ENCODE measurements around the gene RWDD1.
"Not testable (repeated sequence)": the region's sequence is repeated elsewhere in the genome, so short reads cannot be mapped to it uniquely, and the experiment has no call there.

RWDD1 gene

DNA sequence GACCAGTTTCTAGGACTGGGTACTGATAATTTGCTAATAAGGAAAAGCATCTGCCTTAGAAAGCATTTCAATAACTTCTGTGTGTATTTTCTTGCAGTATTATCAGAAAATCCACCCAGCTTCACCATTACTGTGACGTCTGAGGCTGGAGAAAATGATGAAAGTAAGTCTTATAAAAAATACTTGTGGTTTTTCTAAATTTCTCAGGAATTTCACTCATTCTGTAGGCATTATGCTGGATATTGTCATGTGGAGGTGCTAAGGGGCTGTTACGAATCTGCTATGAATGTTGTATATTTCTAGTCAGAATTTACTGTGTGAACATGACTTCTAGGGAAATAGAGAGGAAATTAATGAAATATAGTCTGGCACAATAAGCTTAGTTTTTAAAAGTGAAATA, 8.9 kb downstream of the RWDD1 start:
- ChIA-PET POLR2A (no interaction called here), CTCF (interaction anchor here (1.3 to 3.1 kb wide), 3 partner anchors 9 to 19 kb away, joined by 4 to 9 read pairs (median 6); partner anchors contain the start of gene RWDD1)
- no peak for DNase-seq (ENCODE audit: extremely low spot score)
- TF ChIP-seq, protein P1, sequence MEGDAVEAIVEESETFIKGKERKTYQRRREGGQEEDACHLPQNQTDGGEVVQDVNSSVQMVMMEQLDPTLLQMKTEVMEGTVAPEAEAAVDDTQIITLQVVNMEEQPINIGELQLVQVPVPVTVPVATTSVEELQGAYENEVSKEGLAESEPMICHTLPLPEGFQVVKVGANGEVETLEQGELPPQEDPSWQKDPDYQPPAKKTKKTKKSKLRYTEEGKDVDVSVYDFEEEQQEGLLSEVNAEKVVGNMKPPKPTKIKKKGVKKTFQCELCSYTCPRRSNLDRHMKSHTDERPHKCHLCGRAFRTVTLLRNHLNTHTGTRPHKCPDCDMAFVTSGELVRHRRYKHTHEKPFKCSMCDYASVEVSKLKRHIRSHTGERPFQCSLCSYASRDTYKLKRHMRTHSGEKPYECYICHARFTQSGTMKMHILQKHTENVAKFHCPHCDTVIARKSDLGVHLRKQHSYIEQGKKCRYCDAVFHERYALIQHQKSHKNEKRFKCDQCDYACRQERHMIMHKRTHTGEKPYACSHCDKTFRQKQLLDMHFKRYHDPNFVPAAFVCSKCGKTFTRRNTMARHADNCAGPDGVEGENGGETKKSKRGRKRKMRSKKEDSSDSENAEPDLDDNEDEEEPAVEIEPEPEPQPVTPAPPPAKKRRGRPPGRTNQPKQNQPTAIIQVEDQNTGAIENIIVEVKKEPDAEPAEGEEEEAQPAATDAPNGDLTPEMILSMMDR (IDR thresholded peaks at IDR 0.05; ENCODE audit: control extremely low read depth, extremely low read depth, low read depth, missing control alignments), result no peak

- ChIA-PET CTCF (no interaction called here), POLR2A (no interaction called here)
- no peak for DNase-seq (ENCODE audit: extremely low spot score)
- TF ChIP-seq, protein P1 (IDR thresholded peaks at IDR 0.05; ENCODE audit: control extremely low read depth, extremely low read depth, low read depth, missing control alignments), result no peak
Measured at GRCh38 chr6:116586276-116586675, 15.0 kb downstream of the RWDD1 start.

DNA sequence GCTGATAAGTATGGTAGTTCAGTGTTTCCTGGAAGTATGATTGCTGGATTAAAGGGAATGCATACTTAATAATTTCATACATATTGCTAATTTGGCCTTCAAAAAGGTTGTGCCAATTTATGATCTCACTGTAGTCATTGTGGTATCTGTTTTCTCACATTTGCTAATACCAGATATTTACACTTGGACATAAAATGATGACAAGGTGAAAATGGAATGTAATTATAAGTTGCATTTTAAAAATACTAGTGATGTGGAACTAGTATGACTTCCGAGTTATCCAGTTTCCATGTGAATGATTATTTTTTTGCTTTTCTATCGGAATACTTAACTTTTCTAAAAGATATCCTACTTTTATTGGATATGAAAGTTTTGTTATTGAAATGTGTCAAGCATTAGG, 15.4 kb downstream of the RWDD1 start:
- CTCF ChIA-PET, result interaction anchor here (0.8 to 1.8 kb wide), 5 partner anchors 14 to 61 kb away, joined by 3 to 6 read pairs (median 3); no protein-coding TSS in a partner anchor
- TF ChIP-seq, protein P1 (IDR thresholded peaks at IDR 0.05; ENCODE audit: control extremely low read depth, extremely low read depth, low read depth, missing control alignments), result no peak
- POLR2A ChIA-PET, result no interaction called here
- DNase-seq (ENCODE audit: extremely low spot score), result no peak

GRCh38 chr6:116595247-116595646, 23.9 kb downstream of the RWDD1 start:
- POLR2A ChIA-PET, result no interaction called here
- DNase-seq (ENCODE audit: extremely low spot score), result no peak
- TF ChIP-seq, protein P1 (IDR thresholded peaks at IDR 0.05; ENCODE audit: control extremely low read depth, extremely low read depth, low read depth, missing control alignments), result no peak
- CTCF ChIA-PET, result interaction anchor here (0.9 kb wide), 1 partner anchor 21 kb away, joined by 3 read pairs; the partner anchor contains the start of gene RSPH4A

- POLR2A ChIA-PET, result no interaction called here
- CTCF ChIA-PET, result no interaction called here
- TF ChIP-seq, protein P1 (IDR thresholded peaks at IDR 0.05; ENCODE audit: control extremely low read depth, extremely low read depth, low read depth, missing control alignments), result no peak
- no peak for DNase-seq (ENCODE audit: extremely low spot score)
Measured at GRCh38 chr6:116596815-116597214, 25.5 kb downstream of the RWDD1 start.

DNA sequence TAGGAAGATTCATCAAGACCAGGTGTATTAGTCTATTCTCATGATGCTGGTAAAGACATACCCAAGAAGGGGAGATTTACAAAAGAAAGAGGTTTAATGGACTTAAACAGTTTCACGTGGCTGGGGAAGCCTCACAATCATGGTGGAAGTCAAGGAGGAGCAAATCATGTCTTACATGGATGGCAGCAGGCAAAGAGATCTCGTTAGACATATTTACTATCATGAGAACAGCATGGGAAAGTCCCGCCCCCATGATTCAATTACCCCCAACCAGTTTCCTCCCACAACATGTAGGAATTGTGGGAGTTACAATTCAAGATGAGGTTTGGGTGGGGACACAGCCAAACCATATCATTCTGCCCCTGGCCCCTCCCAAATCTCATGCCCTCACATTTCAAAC, 32.6 kb downstream of the RWDD1 start:
- CTCF ChIA-PET; DNase-seq (ENCODE audit: extremely low spot score); POLR2A ChIA-PET: not testable (repeated sequence)

DNA sequence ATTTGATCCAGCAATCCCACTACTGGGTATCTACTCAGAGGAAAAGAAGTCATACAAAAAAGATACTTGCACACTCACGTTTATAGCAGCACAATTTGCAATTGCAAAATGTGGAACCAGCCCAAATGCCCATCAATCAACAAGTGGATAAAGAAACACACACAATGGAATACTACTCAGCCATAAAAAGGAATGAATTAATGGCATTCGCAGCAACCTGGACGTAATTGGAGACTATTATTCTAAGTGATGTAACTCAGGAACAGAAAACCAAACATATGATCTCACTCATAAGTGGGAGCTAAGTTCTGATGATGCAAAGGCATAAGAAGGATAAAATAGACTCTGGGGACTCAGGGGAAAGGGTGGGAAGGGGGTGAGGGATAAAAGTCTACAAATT, 33.6 kb downstream of the RWDD1 start:
- DNase-seq (ENCODE audit: extremely low spot score); CTCF ChIA-PET; POLR2A ChIA-PET: not testable (repeated sequence)

- ChIA-PET CTCF (no interaction called here), POLR2A (no interaction called here)
- TF ChIP-seq, protein P1 (IDR thresholded peaks at IDR 0.05; ENCODE audit: control extremely low read depth, extremely low read depth, low read depth, missing control alignments), result no peak
- no peak for DNase-seq (ENCODE audit: extremely low spot score)
Measured at GRCh38 chr6:116605935-116606334, 34.6 kb downstream of the RWDD1 start.
